Loucy (cell line): ENCODE measurements around the gene SHROOM2.

Experiments
- EZH2phosphoT487 ChIP-seq: fragments of 200-600 bp; IDR thresholded peaks from 2 replicates; pipeline ENCODE4 v1.6.1; 2018; ENCODE audit warnings: antibody characterized with exemption, mild to moderate bottlenecking, moderate library complexity, borderline replicate concordance
- TF ChIP-seq, protein P1 (sequence below): fragments of 200-600 bp; sonication (generic); conservative IDR thresholded peaks from 2 replicates; pipeline ENCODE4 v1.5.1; 2014; ENCODE audit warnings: mild to moderate bottlenecking, antibody characterized with exemption, low read length

- TF ChIP-seq, protein P1, sequence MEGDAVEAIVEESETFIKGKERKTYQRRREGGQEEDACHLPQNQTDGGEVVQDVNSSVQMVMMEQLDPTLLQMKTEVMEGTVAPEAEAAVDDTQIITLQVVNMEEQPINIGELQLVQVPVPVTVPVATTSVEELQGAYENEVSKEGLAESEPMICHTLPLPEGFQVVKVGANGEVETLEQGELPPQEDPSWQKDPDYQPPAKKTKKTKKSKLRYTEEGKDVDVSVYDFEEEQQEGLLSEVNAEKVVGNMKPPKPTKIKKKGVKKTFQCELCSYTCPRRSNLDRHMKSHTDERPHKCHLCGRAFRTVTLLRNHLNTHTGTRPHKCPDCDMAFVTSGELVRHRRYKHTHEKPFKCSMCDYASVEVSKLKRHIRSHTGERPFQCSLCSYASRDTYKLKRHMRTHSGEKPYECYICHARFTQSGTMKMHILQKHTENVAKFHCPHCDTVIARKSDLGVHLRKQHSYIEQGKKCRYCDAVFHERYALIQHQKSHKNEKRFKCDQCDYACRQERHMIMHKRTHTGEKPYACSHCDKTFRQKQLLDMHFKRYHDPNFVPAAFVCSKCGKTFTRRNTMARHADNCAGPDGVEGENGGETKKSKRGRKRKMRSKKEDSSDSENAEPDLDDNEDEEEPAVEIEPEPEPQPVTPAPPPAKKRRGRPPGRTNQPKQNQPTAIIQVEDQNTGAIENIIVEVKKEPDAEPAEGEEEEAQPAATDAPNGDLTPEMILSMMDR: no peak
- no peak for TF ChIP-seq EZH2phosphoT487
Measured at GRCh38 chrX:9785944-9786797, at the start of gene SHROOM2.
